ENCODE results near the gene SCARB1. TPM values are rescaled to one million over a fixed set of nuclear protein-coding genes. Genes with fewer than 3 reads are reported as not detected.

SCARB1 gene
- total RNA-seq, 1 experiment from 2014 or later: 359 TPM

- H3K9me3 ChIP-seq (ENCODE audit: control insufficient read depth, insufficient read depth, low read depth, low read length): peaks cover 6% of the 10 kb centered on the region; the same call in 1 of the 2 replicates
- no peak for ATAC-seq
- no TSS peak for BruUV-seq (replicated peaks)
- TF ChIP-seq CTCF (IDR thresholded peaks at IDR 0.05) (no peak), SIN3A (IDR thresholded peaks at IDR 0.05; ENCODE audit: borderline replicate concordance, insufficient read depth, low read depth, low read length) (no peak), TCF7L2 (IDR thresholded peaks at IDR 0.05; ENCODE audit: low read depth, low read length) (no peak), REST (IDR thresholded peaks at IDR 0.05; ENCODE audit: insufficient read depth in 1 of 2, low read depth in 2 of 2, low read length in 1 of 2) (no peak), POLR2AphosphoS5 (IDR thresholded peaks at IDR 0.05; ENCODE audit: low read depth, low read length) (no peak)
- no peak overlapping the region for H3K4me3 ChIP-seq (ENCODE audit: low read depth in 2 of 2, low read length in 2 of 2)
- in situ Hi-C loops (cut with HindIII; ENCODE audit: low pct_unique_long_range_greater_than_20kb, low sequenced_read_pairs) (no loop called here), intact Hi-C loops (cut with micrococcal nuclease; ENCODE audit: unreplicated experiment) (loop anchor here (5.0 to 10.0 kb wide), 2 partner anchors 83 to 200 kb away; partner anchors contain the start of gene NCOR2)
- DNase-seq (ENCODE audit: low read depth, low spot score): no peak
- H3K36me3 ChIP-seq (ENCODE audit: control insufficient read depth, insufficient read depth, low read length): no peaks in the 10 kb centered on the region
- ChIA-PET POLR2A (no interaction called here), CTCF (no interaction called here)
- H3K4me1 ChIP-seq (ENCODE audit: control insufficient read depth, insufficient read depth, low read length): peaks cover 32% of the 10 kb centered on the region
- H3K27me3 ChIP-seq (ENCODE audit: control insufficient read depth, insufficient read depth, low read length): no peaks in the 10 kb centered on the region
- H3K27ac ChIP-seq (ENCODE audit: low read length): peak overlapping the region; percentile 62; the same call in 1 of the 2 replicates
Observed at GRCh38 chr12:124764870-124765580, 98.6 kb downstream of the SCARB1 start.

GRCh38 chr12:124764451-124764850 lies 99.2 kb downstream of the SCARB1 start:
- Histone ChIP-seq H3K27me3 (ENCODE audit: control insufficient read depth, insufficient read depth, low read length) (no peaks in the 10 kb centered on the region), H3K4me3 (ENCODE audit: low read depth in 2 of 2, low read length in 2 of 2) (no peak overlapping the region), H3K9me3 (ENCODE audit: control insufficient read depth, insufficient read depth, low read depth, low read length) (peaks cover 6% of the 10 kb centered on the region; the same call in 1 of the 2 replicates), H3K36me3 (ENCODE audit: control insufficient read depth, insufficient read depth, low read length) (no peaks in the 10 kb centered on the region), H3K27ac (ENCODE audit: low read length) (peak overlapping the region; percentile 62), H3K4me1 (ENCODE audit: control insufficient read depth, insufficient read depth, low read length) (peaks cover 36% of the 10 kb centered on the region)
- in situ Hi-C loops (cut with HindIII; ENCODE audit: low pct_unique_long_range_greater_than_20kb, low sequenced_read_pairs): no loop called here
- intact Hi-C loops (cut with micrococcal nuclease; ENCODE audit: unreplicated experiment): loop anchor here (10.0 kb wide), 1 partner anchor 200 kb away; the partner anchor contains the start of gene NCOR2
- no peak for DNase-seq (ENCODE audit: low read depth, low spot score)
- POLR2A ChIA-PET: no interaction called here
- BruUV-seq (replicated peaks): no TSS peak
- TF ChIP-seq CTCF (IDR thresholded peaks at IDR 0.05): peak; percentile 86
- TF ChIP-seq POLR2AphosphoS5 (IDR thresholded peaks at IDR 0.05; ENCODE audit: low read depth, low read length): no peak
- ATAC-seq: no peak
- CTCF ChIA-PET: no interaction called here

Measured in Panc1 (cell line).